ENCODE data around the gene PTPN4.

DNA sequence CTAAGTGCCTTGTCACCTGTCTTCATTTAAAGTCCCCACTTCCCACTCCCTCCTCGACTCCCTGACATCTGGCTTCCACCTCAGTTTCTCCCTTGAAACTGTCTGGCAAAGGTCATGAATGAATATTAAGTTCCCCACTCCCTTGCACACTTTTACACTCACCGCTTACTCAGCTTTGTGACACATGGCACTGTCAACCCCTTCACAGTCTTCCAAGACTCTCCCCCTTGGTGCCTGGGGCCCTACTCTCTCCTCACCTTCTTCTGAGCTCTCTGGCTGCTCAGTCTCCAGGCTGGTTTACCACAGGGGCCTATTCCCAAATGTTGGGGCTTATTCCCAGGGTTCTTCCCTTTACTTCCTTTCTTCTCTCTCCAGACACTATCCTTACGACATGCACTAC is 17.9 kb upstream of the PTPN4 start:
- TF ChIP-seq, protein P1, sequence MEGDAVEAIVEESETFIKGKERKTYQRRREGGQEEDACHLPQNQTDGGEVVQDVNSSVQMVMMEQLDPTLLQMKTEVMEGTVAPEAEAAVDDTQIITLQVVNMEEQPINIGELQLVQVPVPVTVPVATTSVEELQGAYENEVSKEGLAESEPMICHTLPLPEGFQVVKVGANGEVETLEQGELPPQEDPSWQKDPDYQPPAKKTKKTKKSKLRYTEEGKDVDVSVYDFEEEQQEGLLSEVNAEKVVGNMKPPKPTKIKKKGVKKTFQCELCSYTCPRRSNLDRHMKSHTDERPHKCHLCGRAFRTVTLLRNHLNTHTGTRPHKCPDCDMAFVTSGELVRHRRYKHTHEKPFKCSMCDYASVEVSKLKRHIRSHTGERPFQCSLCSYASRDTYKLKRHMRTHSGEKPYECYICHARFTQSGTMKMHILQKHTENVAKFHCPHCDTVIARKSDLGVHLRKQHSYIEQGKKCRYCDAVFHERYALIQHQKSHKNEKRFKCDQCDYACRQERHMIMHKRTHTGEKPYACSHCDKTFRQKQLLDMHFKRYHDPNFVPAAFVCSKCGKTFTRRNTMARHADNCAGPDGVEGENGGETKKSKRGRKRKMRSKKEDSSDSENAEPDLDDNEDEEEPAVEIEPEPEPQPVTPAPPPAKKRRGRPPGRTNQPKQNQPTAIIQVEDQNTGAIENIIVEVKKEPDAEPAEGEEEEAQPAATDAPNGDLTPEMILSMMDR (IDR thresholded peaks at IDR 0.05) = no peak
- TF ChIP-seq POLR2A (IDR thresholded peaks at IDR 0.05) = no peak
